ENCODE results near the gene B3GAT1.
A peak's percentile ranks its signal among the peaks of the same experiment; 100 is the strongest.

The B3GAT1 gene

DNA sequence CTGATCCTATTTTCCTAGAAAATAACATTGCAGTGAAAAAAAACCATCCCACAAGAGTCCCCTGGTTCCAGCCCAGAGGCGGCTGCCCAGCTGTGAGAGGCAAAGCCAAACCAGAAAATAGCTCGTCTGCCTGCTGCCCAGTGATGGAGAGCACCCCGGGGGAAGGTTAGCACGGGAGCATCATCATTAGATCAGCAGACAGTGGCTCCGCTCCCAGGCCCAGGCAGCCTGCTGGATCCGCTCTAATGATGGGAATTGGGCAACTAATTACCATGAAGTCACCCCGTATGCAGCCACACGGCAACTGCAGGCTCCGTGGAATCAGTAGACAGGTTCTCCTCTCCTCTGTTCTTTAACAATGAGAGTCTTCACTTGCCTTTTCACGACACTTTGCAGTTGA is 17.1 kb upstream of the B3GAT1 start:
- Mint-ChIP-seq H3K9me3 (no peaks in the 10 kb centered on the region), H3K27me3 (peaks cover 17% of the 10 kb centered on the region), H3K4me3 (no peak overlapping the region), H3K27ac (no peak overlapping the region), H3K36me3 (ENCODE audit: low read depth) (no peaks in the 10 kb centered on the region), H3K4me1 (ENCODE audit: low read depth) (no peaks in the 10 kb centered on the region)
- DNase-seq = no peak

- Mint-ChIP-seq H3K27me3 (peaks cover 8% of the 10 kb centered on the region), H3K9me3 (no peaks in the 10 kb centered on the region), H3K36me3 (ENCODE audit: low read depth) (no peaks in the 10 kb centered on the region), H3K27ac (no peak overlapping the region), H3K4me1 (ENCODE audit: low read depth) (no peaks in the 10 kb centered on the region), H3K4me3 (no peak overlapping the region)
- no peak for DNase-seq
Measured at GRCh38 chr11:134425816-134426536, 13.9 kb upstream of the B3GAT1 start.

- H3K27ac Mint-ChIP-seq = no peak overlapping the region
- H3K36me3 Mint-ChIP-seq (ENCODE audit: low read depth) = no peaks in the 10 kb centered on the region
- no peaks in the 10 kb centered on the region for H3K4me1 Mint-ChIP-seq (ENCODE audit: low read depth)
- no peak overlapping the region for H3K4me3 Mint-ChIP-seq
- no peaks in the 10 kb centered on the region for H3K9me3 Mint-ChIP-seq
- no peak for DNase-seq
- peaks cover 8% of the 10 kb centered on the region for H3K27me3 Mint-ChIP-seq
Measured at GRCh38 chr11:134425413-134425812, 13.4 kb upstream of the B3GAT1 start.

DNA sequence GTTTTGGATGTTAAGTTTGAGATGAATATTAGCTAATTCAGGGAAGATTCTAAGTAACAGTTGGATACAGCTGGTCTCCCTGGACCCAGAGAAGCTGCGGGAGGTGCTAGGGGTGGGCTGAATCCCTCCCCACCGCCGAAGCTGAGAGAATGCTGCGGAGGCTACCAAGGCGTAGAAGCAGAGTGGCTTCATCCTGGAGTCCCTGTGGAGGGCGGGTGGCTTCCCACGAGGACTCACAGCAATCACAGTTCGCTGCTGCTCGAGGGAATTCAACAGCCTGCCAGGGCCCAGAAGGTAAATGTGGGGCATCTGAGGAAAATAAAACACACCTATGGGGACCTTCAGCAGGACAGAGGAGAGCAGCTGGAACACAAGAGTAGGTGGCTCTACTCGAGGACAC is 11.1 kb upstream of the B3GAT1 start:
- Mint-ChIP-seq H3K27me3 (peaks cover 10% of the 10 kb centered on the region), H3K9me3 (no peaks in the 10 kb centered on the region), H3K36me3 (ENCODE audit: low read depth) (no peaks in the 10 kb centered on the region), H3K27ac (no peak overlapping the region), H3K4me3 (no peak overlapping the region), H3K4me1 (ENCODE audit: low read depth) (no peaks in the 10 kb centered on the region)
- DNase-seq = no peak

DNA sequence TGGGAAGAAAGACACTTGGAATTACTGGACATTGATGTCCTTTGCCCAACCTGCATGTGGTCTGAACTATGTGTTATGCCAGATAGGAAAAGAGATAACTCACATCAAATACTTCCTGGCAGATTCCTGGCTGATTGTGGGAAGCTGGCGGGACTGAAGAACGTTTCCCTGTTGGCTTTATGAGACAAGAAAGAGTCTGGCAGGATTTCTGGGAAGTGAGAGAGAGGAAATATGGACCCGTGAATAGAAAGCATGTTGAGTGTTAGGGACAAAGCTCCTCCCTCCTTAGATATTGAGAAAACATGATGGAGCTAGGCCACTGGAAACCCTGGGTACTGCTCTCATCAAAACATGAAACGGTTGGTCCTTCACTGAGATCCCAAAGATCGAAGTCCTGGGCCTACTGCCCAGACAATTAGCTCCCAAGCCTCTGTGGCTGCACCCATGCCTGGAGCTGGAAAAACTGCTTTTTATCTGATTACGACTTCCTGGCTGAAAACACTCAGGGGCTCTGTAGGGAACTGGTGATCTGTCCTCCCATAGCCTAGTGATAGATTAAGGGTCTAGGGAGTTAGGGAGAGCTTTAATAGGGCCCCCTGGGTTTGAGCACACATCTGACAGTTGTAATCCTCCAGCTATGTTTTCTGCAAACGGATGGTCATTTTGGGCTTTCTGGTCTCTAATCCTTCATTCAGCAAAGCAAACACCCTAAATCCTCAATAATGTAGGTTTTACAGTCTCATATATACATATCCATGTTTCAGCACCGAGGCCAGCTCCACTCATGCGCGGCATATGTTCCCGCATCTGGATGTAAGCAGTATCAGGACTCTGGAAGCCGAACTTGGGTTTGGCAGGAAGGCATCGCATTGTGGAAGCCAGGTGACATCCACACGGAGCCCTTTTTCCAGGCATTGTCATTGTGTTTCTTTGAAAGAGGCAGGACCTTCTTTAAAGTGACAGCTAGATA is 6.1 kb upstream of the B3GAT1 start:
- peaks cover 3% of the 10 kb centered on the region for H3K4me1 Mint-ChIP-seq (ENCODE audit: low read depth)
- no peaks in the 10 kb centered on the region for H3K36me3 Mint-ChIP-seq (ENCODE audit: low read depth)
- no peak overlapping the region for H3K4me3 Mint-ChIP-seq
- no peak overlapping the region for H3K27ac Mint-ChIP-seq
- no peaks in the 10 kb centered on the region for H3K9me3 Mint-ChIP-seq
- H3K27me3 Mint-ChIP-seq = peaks cover 43% of the 10 kb centered on the region
- no peak for DNase-seq

DNA sequence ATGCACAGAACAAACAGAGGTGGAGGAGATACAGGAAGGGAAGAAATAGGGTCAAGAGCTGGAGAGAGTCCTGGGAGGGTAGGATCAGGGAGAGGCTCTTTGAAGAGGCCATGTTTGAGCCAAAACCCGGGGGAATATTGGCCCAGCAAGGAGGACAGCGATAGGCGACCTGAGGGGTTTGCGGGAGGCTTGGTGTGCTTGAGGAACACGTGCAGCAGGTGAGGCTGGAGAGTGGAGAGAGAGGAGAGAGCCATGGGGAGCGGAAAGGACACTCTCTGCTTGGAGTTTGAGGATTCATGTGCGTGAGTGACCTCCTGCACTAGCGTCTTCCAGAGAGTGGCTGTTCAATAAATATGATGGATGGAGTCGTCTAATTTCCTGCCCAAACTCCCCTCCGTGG is 4.7 kb upstream of the B3GAT1 start:
- Mint-ChIP-seq H3K27me3 (peaks cover 47% of the 10 kb centered on the region), H3K4me1 (ENCODE audit: low read depth) (peaks cover 6% of the 10 kb centered on the region), H3K36me3 (ENCODE audit: low read depth) (no peaks in the 10 kb centered on the region), H3K27ac (no peak overlapping the region), H3K4me3 (no peak overlapping the region), H3K9me3 (no peaks in the 10 kb centered on the region)
- no peak for DNase-seq

DNA sequence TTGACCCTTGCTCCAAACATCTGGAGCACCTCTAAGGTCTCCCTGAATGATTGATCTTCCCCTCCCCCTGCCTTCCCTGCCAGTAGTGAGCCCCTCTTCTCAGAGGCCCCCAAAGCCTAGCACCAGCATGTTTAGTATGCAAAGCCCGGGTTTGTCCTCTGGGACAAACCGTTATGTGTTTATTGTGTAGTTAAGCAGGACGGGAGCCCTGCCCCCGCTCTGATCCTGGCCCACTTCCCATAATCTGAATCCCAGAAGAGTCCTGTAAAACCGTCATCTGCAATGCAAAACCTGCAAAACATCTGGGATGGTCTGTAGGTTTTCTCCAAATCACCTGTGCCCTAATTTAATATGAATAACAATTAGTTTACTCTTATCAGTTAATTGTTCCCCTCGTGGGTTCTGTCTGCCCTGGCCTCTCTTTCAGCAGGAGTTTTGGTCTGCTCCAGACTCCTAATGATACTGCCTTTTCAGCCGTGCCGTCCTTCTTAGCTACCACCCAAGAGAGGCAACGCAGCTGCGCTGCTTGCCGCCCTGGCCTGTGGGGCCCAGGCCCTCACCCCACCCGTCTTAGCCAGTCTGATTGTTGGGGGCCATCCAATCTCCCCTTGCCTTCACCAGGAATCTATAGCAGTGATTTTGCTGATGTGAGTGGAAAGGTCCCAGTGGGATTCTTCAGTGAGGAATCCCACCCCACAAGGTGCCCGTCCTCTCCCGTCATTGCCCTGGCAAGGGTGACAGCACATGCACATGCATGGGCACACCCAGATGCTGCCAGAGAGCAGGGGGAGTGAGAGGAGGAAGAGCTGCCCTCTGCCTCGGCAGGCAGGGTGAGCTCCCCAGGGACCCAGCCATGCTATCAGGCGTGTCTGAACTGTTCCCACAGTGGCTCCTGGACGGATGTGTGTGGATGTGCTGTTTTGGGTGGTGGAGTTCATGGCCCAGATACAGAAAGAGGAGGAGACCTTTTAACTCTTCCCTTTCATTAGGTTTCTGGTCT is 3.0 kb upstream of the B3GAT1 start:
- H3K4me1 Mint-ChIP-seq (ENCODE audit: low read depth) = peaks cover 15% of the 10 kb centered on the region
- no peaks in the 10 kb centered on the region for H3K36me3 Mint-ChIP-seq (ENCODE audit: low read depth)
- no peak overlapping the region for H3K4me3 Mint-ChIP-seq
- H3K9me3 Mint-ChIP-seq = no peaks in the 10 kb centered on the region
- H3K27ac Mint-ChIP-seq = no peak overlapping the region
- no peak for DNase-seq
- peaks cover 62% of the 10 kb centered on the region for H3K27me3 Mint-ChIP-seq

GRCh38 chr11:134413826-134414731 is 2.0 kb upstream of the B3GAT1 start:
- H3K27me3 Mint-ChIP-seq = peaks cover 72% of the 10 kb centered on the region

GRCh38 chr11:134413043-134413825 is 1.2 kb upstream of the B3GAT1 start:
- Mint-ChIP-seq H3K4me3 (peak overlapping the region; percentile 65), H3K27ac (no peak overlapping the region), H3K36me3 (ENCODE audit: low read depth) (no peaks in the 10 kb centered on the region), H3K9me3 (no peaks in the 10 kb centered on the region), H3K27me3 (peaks cover 72% of the 10 kb centered on the region), H3K4me1 (ENCODE audit: low read depth) (peaks cover 15% of the 10 kb centered on the region)
- no peak for DNase-seq

More at GRCh38 chr11:134413826-134414731, 2.0 kb upstream of the B3GAT1 start:
- Mint-ChIP-seq H3K36me3 (ENCODE audit: low read depth) (no peaks in the 10 kb centered on the region), H3K27ac (no peak overlapping the region), H3K9me3 (no peaks in the 10 kb centered on the region), H3K4me3 (no peak overlapping the region), H3K4me1 (ENCODE audit: low read depth) (peaks cover 15% of the 10 kb centered on the region)
- DNase-seq = no peak

- DNase-seq = no peak
- Mint-ChIP-seq H3K36me3 (ENCODE audit: low read depth) (no peaks in the 10 kb centered on the region), H3K9me3 (no peaks in the 10 kb centered on the region), H3K4me3 (peak overlapping the region; percentile 61), H3K27ac (no peak overlapping the region), H3K27me3 (peaks cover 72% of the 10 kb centered on the region), H3K4me1 (ENCODE audit: low read depth) (peaks cover 17% of the 10 kb centered on the region)
Measured at GRCh38 chr11:134410766-134411165, 1.3 kb downstream of the B3GAT1 start.

- H3K9me3 Mint-ChIP-seq = no peaks in the 10 kb centered on the region
- H3K27me3 Mint-ChIP-seq = peaks cover 70% of the 10 kb centered on the region
- H3K4me3 Mint-ChIP-seq = no peak overlapping the region
- H3K36me3 Mint-ChIP-seq (ENCODE audit: low read depth) = no peaks in the 10 kb centered on the region
- DNase-seq = no peak
- no peak overlapping the region for H3K27ac Mint-ChIP-seq
- H3K4me1 Mint-ChIP-seq (ENCODE audit: low read depth) = peaks cover 17% of the 10 kb centered on the region
Measured at GRCh38 chr11:134409552-134410429, 2.3 kb downstream of the B3GAT1 start.

DNA sequence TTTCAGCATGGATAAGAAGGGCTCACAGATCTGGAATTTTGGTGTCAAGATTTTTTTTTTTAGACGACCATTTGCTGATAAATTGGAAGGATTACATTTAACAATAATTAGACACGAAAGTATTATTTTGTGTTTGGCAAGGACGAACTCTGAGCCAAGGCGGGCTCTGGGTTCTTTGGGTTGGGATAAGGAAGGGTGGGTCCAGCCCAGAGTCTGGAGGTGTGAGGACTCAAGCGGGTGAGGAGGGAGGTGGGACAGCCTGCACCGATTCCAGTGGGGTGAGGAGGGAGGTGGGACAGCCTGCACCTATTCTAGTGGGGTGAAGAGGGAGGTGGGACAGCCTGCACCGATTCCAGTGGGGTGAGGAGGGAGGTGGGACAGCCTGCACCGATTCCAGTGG is 4.1 kb downstream of the B3GAT1 start:
- Mint-ChIP-seq H3K4me1 (ENCODE audit: low read depth) (peaks cover 12% of the 10 kb centered on the region), H3K27me3 (peaks cover 65% of the 10 kb centered on the region), H3K27ac (no peak overlapping the region), H3K9me3 (no peaks in the 10 kb centered on the region), H3K4me3 (no peak overlapping the region), H3K36me3 (ENCODE audit: low read depth) (no peaks in the 10 kb centered on the region)
- DNase-seq = no peak
